Measurements from ENCODE around the gene TSPAN16.
"Not testable (repeated sequence)": the region's sequence is repeated elsewhere in the genome, so short reads cannot be mapped to it uniquely, and the experiment has no call there.

TSPAN16 gene

GRCh38 chr19:11293433-11294389, 2.2 kb upstream of the TSPAN16 start:
- peak; percentile 99 for TF ChIP-seq CTCF (IDR thresholded peaks at IDR 0.05; ENCODE audit: low read depth, low read length)
- peak overlapping the region; percentile 33 for H3K4me3 ChIP-seq (ENCODE audit: low read depth, low read length)

- H3K4me3 ChIP-seq (ENCODE audit: low read depth, low read length) = no peak overlapping the region
- no peak for TF ChIP-seq CTCF (IDR thresholded peaks at IDR 0.05; ENCODE audit: low read depth, low read length)
These were observed 780 bp upstream of the TSPAN16 start for GRCh38 chr19:11295180-11295579.

- H3K4me3 ChIP-seq (ENCODE audit: low read depth, low read length) = no peak overlapping the region
These were observed 304 bp downstream of the TSPAN16 start for GRCh38 chr19:11296264-11296663.

GRCh38 chr19:11299946-11300810, 4.2 kb downstream of the TSPAN16 start:
- no peak overlapping the region for H3K4me3 ChIP-seq (ENCODE audit: low read depth, low read length)
- no peak for TF ChIP-seq CTCF (IDR thresholded peaks at IDR 0.05; ENCODE audit: low read depth, low read length)

More at GRCh38 chr19:11296264-11296663, 304 bp downstream of the TSPAN16 start:
- TF ChIP-seq CTCF (IDR thresholded peaks at IDR 0.05; ENCODE audit: low read depth, low read length) = no peak

- H3K4me3 ChIP-seq (ENCODE audit: low read depth, low read length) = no peak overlapping the region
- no peak for TF ChIP-seq CTCF (IDR thresholded peaks at IDR 0.05; ENCODE audit: low read depth, low read length)
These were observed 4.8 kb downstream of the TSPAN16 start for GRCh38 chr19:11300811-11301120.

- no peak for TF ChIP-seq CTCF (IDR thresholded peaks at IDR 0.05; ENCODE audit: low read depth, low read length)
- no peak overlapping the region for H3K4me3 ChIP-seq (ENCODE audit: low read depth, low read length)
These were observed 9.0 kb downstream of the TSPAN16 start for GRCh38 chr19:11304936-11305335.

- TF ChIP-seq CTCF (IDR thresholded peaks at IDR 0.05; ENCODE audit: low read depth, low read length) = no peak
- H3K4me3 ChIP-seq (ENCODE audit: low read depth, low read length) = no peak overlapping the region
These were observed 10.4 kb downstream of the TSPAN16 start for GRCh38 chr19:11306337-11306736.

GRCh38 chr19:11320278-11320995, 24.5 kb downstream of the TSPAN16 start:
- not testable (repeated sequence) for H3K4me3 ChIP-seq (ENCODE audit: low read depth, low read length)
